ENCODE measurements around the gene PBXIP1. TPM values are rescaled to one million over a fixed set of nuclear protein-coding genes. Genes with fewer than 3 reads are reported as not detected.

The PBXIP1 gene
- total and polyA plus RNA-seq, 2 of the 13 experiments (the other 11 are each of a cell fraction or from before 2014, with no cell fraction given): 16.3 to 31.9 TPM

- no peak for TF ChIP-seq POGK (CRISPR knock-in tag; conservative IDR thresholded peaks at IDR 0.05)
- no peak for TF ChIP-seq MEIS1 (CRISPR knock-in tag; IDR thresholded peaks at IDR 0.05; ENCODE audit: borderline replicate concordance)
- TF ChIP-seq REXO4 (CRISPR knock-in tag; IDR thresholded peaks at IDR 0.05; ENCODE audit: borderline replicate concordance): no peak
- peak; percentile 29; the same call in 1 of the 2 replicates for TF ChIP-seq ELF4 (CRISPR knock-in tag; IDR thresholded peaks at IDR 0.05; ENCODE audit: borderline replicate concordance)
- TF ChIP-seq MEIS2 (CRISPR knock-in tag; IDR thresholded peaks at IDR 0.05): no peak
- TF ChIP-seq TFE3 (CRISPR knock-in tag; IDR thresholded peaks at IDR 0.05): no peak; the same call in 1 of the 2 replicates
- TF ChIP-seq MTA3 (CRISPR knock-in tag; IDR thresholded peaks at IDR 0.05): no peak
- 0 out of 4 replicates have a peak, but pooled peaks of 1 of the 2 experiments have one; percentile 29 for TF ChIP-seq HMGXB4 (CRISPR knock-in tag; IDR thresholded peaks at IDR 0.05; ENCODE audit: borderline replicate concordance in 1 of 2, low read depth in 1 of 2)
- TF ChIP-seq ZNF75D (CRISPR knock-in tag; IDR thresholded peaks at IDR 0.05; ENCODE audit: borderline replicate concordance): no peak
- peak; percentile 25; the same call in 1 of the 2 replicates for TF ChIP-seq CREM (IDR thresholded peaks at IDR 0.05)
- no peak for TF ChIP-seq CREM (CRISPR knock-in tag; IDR thresholded peaks at IDR 0.05)
- no peak for TF ChIP-seq ZBTB1 (CRISPR knock-in tag; IDR thresholded peaks at IDR 0.05; ENCODE audit: borderline replicate concordance)
- TF ChIP-seq ZNF724P (CRISPR knock-in tag; IDR thresholded peaks at IDR 0.05; ENCODE audit: borderline replicate concordance): no peak
- no peak for TF ChIP-seq ZBTB46 (CRISPR knock-in tag; IDR thresholded peaks at IDR 0.05; ENCODE audit: borderline replicate concordance)
- no peak for TF ChIP-seq AFF4 (CRISPR knock-in tag; IDR thresholded peaks at IDR 0.05)
Observed at GRCh38 chr1:154955718-154956543, at the start of gene PBXIP1 (continued).
